Measurements from ENCODE around the gene KNCN.

GRCh38 chr1:46558966-46559365 lies 7.5 kb upstream of the KNCN start:
- no peak for TF ChIP-seq CTCF (IDR thresholded peaks at IDR 0.05 in 4 of 5, conservative IDR thresholded peaks at IDR 0.05 in 1 of 5)
- TF ChIP-seq POLR2A (IDR thresholded peaks at IDR 0.05) = no peak

Data from gastrocnemius medialis (tissue), 4 donors.